Cardiac septum (tissue), 1 donor: ENCODE measurements around the gene SHISAL2A. TPM values are rescaled to one million over a fixed set of nuclear protein-coding genes. Genes with fewer than 3 reads are reported as not detected.
"Not testable (repeated sequence)": the region's sequence is repeated elsewhere in the genome, so short reads cannot be mapped to it uniquely, and the experiment has no call there.

ENCODE experiments used
- DNase-seq: peaks from one replicate; pipeline ENCODE4 v3.0.0-alpha.2; 2020; ENCODE audit warnings: low spot score
- intact Hi-C: fragments of 100-400 bp; cut with DNase I; formaldehyde crosslinking; loops from one replicate; pipeline ENCODE4 v1.14.0; 2022
- total RNA-seq: library from RNA; stranded (reverse); fragmentation: NEBNext Ultra II Directional; extraction: Animal tissue kit (Norgen Biotek cat#: 25700); gene quantifications from one replicate; pipeline ENCODE4 v1.2.1, GENCODE V29; 2021
- donor health status: DM: no; HTN: no; CAD: no.

SHISAL2A gene
- total RNA-seq, 1 donor from 2014 or later, result not detected

GRCh38 chr1:52676249-52676903 lies 43.4 kb downstream of the SHISAL2A start:
- no peak for DNase-seq
- intact Hi-C loops, result no loop called here

GRCh38 chr1:52677076-52677806 lies 44.3 kb downstream of the SHISAL2A start:
- intact Hi-C loops, result no loop called here
- no peak for DNase-seq

GRCh38 chr1:52679048-52679447 lies 46.1 kb downstream of the SHISAL2A start:
- no peak for DNase-seq
- intact Hi-C loops, result no loop called here

GRCh38 chr1:52679498-52679897 lies 46.5 kb downstream of the SHISAL2A start:
- no peak for DNase-seq
- intact Hi-C loops, result no loop called here

- intact Hi-C loops, result loop anchor here (10.0 kb wide), 1 partner anchor 276 kb away; the partner anchor contains the start of genes ORC1 and PRPF38A
- no peak for DNase-seq
Observed at GRCh38 chr1:52680353-52680752, 47.4 kb downstream of the SHISAL2A start.

GRCh38 chr1:52681136-52681535 lies 48.2 kb downstream of the SHISAL2A start:
- DNase-seq, result no peak
- intact Hi-C loops, result loop anchor here (10.0 kb wide), 1 partner anchor 276 kb away; the partner anchor contains the start of genes ORC1 and PRPF38A

GRCh38 chr1:52683367-52683940 lies 50.5 kb downstream of the SHISAL2A start:
- DNase-seq, result no peak
- intact Hi-C loops, result loop anchor here (10.0 kb wide), 1 partner anchor 279 kb away; the partner anchor contains the start of genes ORC1 and PRPF38A

GRCh38 chr1:52684545-52684944 lies 51.6 kb downstream of the SHISAL2A start:
- intact Hi-C loops, result loop anchor here (10.0 kb wide), 1 partner anchor 280 kb away; the partner anchor contains the start of genes ORC1 and PRPF38A
- no peak for DNase-seq

GRCh38 chr1:52686261-52686751 lies 53.3 kb downstream of the SHISAL2A start:
- peak; percentile 81 for DNase-seq
- intact Hi-C loops, result loop anchor here (5.0 to 10.0 kb wide), 2 partner anchors 282 to 559 kb away; partner anchors contain the start of genes ORC1 and PRPF38A

- intact Hi-C loops, result loop anchor here (5.0 to 10.0 kb wide), 2 partner anchors 282 to 560 kb away; partner anchors contain the start of genes ORC1 and PRPF38A
- no peak for DNase-seq
Observed at GRCh38 chr1:52686830-52687229, 53.9 kb downstream of the SHISAL2A start.

- no peak for DNase-seq
- intact Hi-C loops, result no loop called here
Observed at GRCh38 chr1:52691821-52692220, 58.9 kb downstream of the SHISAL2A start.

- DNase-seq, result no peak
- intact Hi-C loops, result no loop called here
Observed at GRCh38 chr1:52692697-52693096, 59.7 kb downstream of the SHISAL2A start.

- intact Hi-C loops, DNase-seq: not testable (repeated sequence)
Observed at GRCh38 chr1:52693351-52693750, 60.4 kb downstream of the SHISAL2A start.

- DNase-seq, result no peak
- intact Hi-C loops, result no loop called here
Observed at GRCh38 chr1:52693843-52694242, 60.9 kb downstream of the SHISAL2A start.

GRCh38 chr1:52695627-52696026 lies 62.7 kb downstream of the SHISAL2A start:
- no peak for DNase-seq
- intact Hi-C loops, result loop anchor here (5.0 kb wide), 2 partner anchors 143 to 328 kb away; partner anchors contain the start of genes CC2D1B and TUT4

- intact Hi-C loops, result loop anchor here (2.0 to 5.0 kb wide), 3 partner anchors 146 to 331 kb away; partner anchors contain the start of genes CC2D1B, SCP2 and TUT4
Observed at GRCh38 chr1:52697795-52698674, 65.1 kb downstream of the SHISAL2A start, which contains the start of gene COA7. COA7 (minus strand) TSS chr1:52698347; CDS start chr1:52698326, 21 bp downstream.

GRCh38 chr1:52702886-52703787 lies 70.2 kb downstream of the SHISAL2A start:
- DNase-seq, result peak; percentile 96
- intact Hi-C loops, result loop anchor here (2.0 to 10.0 kb wide), 2 partner anchors 24 to 482 kb away; partner anchors contain the start of gene ZYG11B

More at GRCh38 chr1:52697795-52698674, 65.1 kb downstream of the SHISAL2A start, which contains the start of gene COA7:
- peak; percentile 94 for DNase-seq
